OCI-LY1 (cell line): ENCODE measurements around the gene TRIL.

ENCODE experiments used
- H2AFZ ChIP-seq: fragments of 200-600 bp; sonication (generic), shearing (Covaris generic); 2 replicates; pipeline ENCODE4 v1.6.0; 2014; ENCODE audit warnings: antibody characterized with exemption, mild to moderate bottlenecking, low read length
- H3F3A ChIP-seq: fragments of 200-600 bp; sonication (generic), shearing (Covaris generic); 2 replicates; pipeline ENCODE4 v1.6.0; 2014; ENCODE audit warnings: mild to moderate bottlenecking, antibody characterized with exemption, low read length, moderate library complexity; ENCODE audit not compliant: insufficient read depth
- H3K27ac ChIP-seq: fragments of 200-600 bp; sonication (generic); 2 replicates; pipeline ENCODE4 v1.5.1; 2014; ENCODE audit warnings: low read length, mixed run types, mild to moderate bottlenecking, low read depth; ENCODE audit not compliant: poor library complexity, severe bottlenecking
- H3K27me3 ChIP-seq: fragments of 200-600 bp; sonication (generic); 2 replicates; pipeline ENCODE4 v1.6.0; 2014; ENCODE audit warnings: antibody characterized with exemption, mild to moderate bottlenecking, low read length, moderate library complexity; ENCODE audit not compliant: insufficient read depth
- H3K36me3 ChIP-seq: fragments of 200-600 bp; sonication (generic); 2 replicates; pipeline ENCODE4 v1.6.1; 2014; ENCODE audit warnings: mild to moderate bottlenecking, antibody characterized with exemption, low read length, moderate library complexity, mixed read lengths; ENCODE audit not compliant: insufficient read depth
- H3K4me1 ChIP-seq: fragments of 200-600 bp; sonication (generic); 2 replicates; pipeline ENCODE4 v1.5.1; 2014; ENCODE audit warnings: mild to moderate bottlenecking, low read length, moderate library complexity; ENCODE audit not compliant: insufficient read depth, severe bottlenecking
- H3K4me2 ChIP-seq: fragments of 200-600 bp; sonication (generic), shearing (Covaris generic); 2 replicates; pipeline ENCODE4 v1.6.1; 2014; ENCODE audit warnings: low read length
- H3K4me3 ChIP-seq: fragments of 200-600 bp; sonication (generic); 2 replicates; pipeline ENCODE4 v1.5.1; 2014; ENCODE audit warnings: low read length, low read depth, mild to moderate bottlenecking, mixed read lengths; ENCODE audit not compliant: poor library complexity, severe bottlenecking
- H3K79me2 ChIP-seq: fragments of 200-600 bp; shearing (Covaris generic); 2 replicates; pipeline ENCODE4 v1.6.1; 2016; ENCODE audit warnings: mixed run types, low read length, mixed read lengths; ENCODE audit not compliant: insufficient read depth
- H3K9ac ChIP-seq: fragments of 200-600 bp; sonication (generic), shearing (Covaris generic); 2 replicates; pipeline ENCODE4 v1.6.1; 2014; ENCODE audit warnings: mild to moderate bottlenecking, low read length, mixed read lengths
- H3K9me2 ChIP-seq: fragments of 200-600 bp; sonication (generic), shearing (Covaris generic); 2 replicates; pipeline ENCODE4 v1.6.1; 2014; ENCODE audit warnings: low read depth, mild to moderate bottlenecking, low read length, mixed read lengths
- H3K9me3 ChIP-seq: fragments of 200-600 bp; shearing (Covaris generic); 2 replicates; pipeline ENCODE4 v1.6.1; 2014; ENCODE audit warnings: low read length, mixed read lengths
- H4K20me1 ChIP-seq: fragments of 200-600 bp; sonication (generic), shearing (Covaris generic); 2 replicates; pipeline ENCODE4 v1.6.0; 2016; ENCODE audit warnings: mild to moderate bottlenecking, low read length; ENCODE audit not compliant: insufficient read depth
- CTCF ChIP-seq: fragments of 200-600 bp; sonication (generic), shearing (Covaris generic); IDR thresholded peaks from 2 replicates; pipeline ENCODE4 v1.5.1; 2017; ENCODE audit warnings: mild to moderate bottlenecking, antibody characterized with exemption, low read length, moderate library complexity, mixed read lengths
- EZH2 ChIP-seq: fragments of 200-600 bp; sonication (generic), shearing (Covaris generic); IDR thresholded peaks from 2 replicates; pipeline ENCODE4 v1.8.0; 2017; ENCODE audit warnings: borderline replicate concordance, mixed run types, mild to moderate bottlenecking, antibody characterized with exemption, low read length, moderate library complexity, mixed read lengths

The TRIL gene

GRCh38 chr7:28996836-28997235 lies 38.7 kb upstream of the TRIL start:
- Histone ChIP-seq H3K4me1 (no peaks in the 10 kb centered on the region), H2AFZ (no peak overlapping the region), H3K4me2 (no peak overlapping the region), H3K27ac (no peak overlapping the region), H3K79me2 (no peaks in the 10 kb centered on the region), H3K9me2 (no peaks in the 10 kb centered on the region), H3K9me3 (no peaks in the 10 kb centered on the region), H3K4me3 (no peak overlapping the region), H3K9ac (no peak overlapping the region), H3K36me3 (no peaks in the 10 kb centered on the region), H3K27me3 (no peaks in the 10 kb centered on the region), H4K20me1 (no peaks in the 10 kb centered on the region), H3F3A (no peaks in the 10 kb centered on the region)
- TF ChIP-seq CTCF: no peak
- TF ChIP-seq EZH2: no peak

DNA sequence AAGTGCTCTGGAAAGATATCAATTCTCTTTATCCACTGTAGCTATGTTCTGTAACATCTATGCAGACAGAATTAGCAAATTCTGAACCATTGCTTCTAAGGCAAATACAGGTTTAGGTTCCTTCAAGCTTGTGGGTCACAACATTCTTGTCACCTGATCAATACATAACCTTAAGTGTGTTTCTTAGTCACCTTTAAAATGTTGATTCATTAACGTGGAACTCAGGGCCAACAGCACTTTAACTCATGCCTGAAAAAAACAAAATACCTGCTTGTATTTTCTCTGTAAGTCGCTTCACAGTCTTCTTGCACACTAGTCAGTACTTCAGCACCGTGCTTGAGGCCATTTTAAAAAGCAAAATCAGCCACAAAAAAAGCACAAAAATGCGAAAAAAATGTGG lies 35.2 kb upstream of the TRIL start:
- Histone ChIP-seq H3K4me1 (no peaks in the 10 kb centered on the region), H3K9me3 (no peaks in the 10 kb centered on the region), H3K9ac (no peak overlapping the region), H3K9me2 (no peaks in the 10 kb centered on the region), H3K4me2 (no peak overlapping the region), H3K4me3 (no peak overlapping the region), H4K20me1 (no peaks in the 10 kb centered on the region), H2AFZ (no peak overlapping the region), H3F3A (no peaks in the 10 kb centered on the region), H3K36me3 (no peaks in the 10 kb centered on the region), H3K79me2 (no peaks in the 10 kb centered on the region), H3K27ac (no peak overlapping the region), H3K27me3 (no peaks in the 10 kb centered on the region)
- TF ChIP-seq CTCF: no peak
- TF ChIP-seq EZH2: no peak

DNA sequence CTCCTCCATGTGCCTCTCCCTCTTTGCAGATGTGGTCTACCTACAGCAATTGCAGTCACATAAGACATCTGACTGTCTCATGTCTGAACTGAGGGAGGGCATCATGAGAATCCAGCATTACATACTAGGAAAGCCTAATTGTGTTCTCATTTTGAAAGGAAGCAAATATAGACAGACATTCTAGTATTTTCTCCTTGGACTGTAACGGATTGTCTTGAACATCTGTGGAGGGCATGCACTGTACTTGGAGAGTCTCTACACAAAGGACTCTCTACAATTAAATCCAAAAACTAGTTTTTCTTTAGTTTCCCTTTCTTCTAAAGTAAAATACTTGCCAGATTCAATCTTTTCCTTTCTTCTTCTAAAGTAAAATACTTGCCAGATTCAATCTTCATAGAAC lies 34.7 kb upstream of the TRIL start:
- no peak overlapping the region for H2AFZ ChIP-seq
- no peaks in the 10 kb centered on the region for H3K79me2 ChIP-seq
- TF ChIP-seq CTCF: no peak
- no peak for TF ChIP-seq EZH2
- no peaks in the 10 kb centered on the region for H4K20me1 ChIP-seq
- H3K4me2 ChIP-seq: no peak overlapping the region
- H3K27ac ChIP-seq: no peak overlapping the region
- H3F3A ChIP-seq: no peaks in the 10 kb centered on the region
- H3K4me1 ChIP-seq: no peaks in the 10 kb centered on the region
- H3K4me3 ChIP-seq: no peak overlapping the region
- no peaks in the 10 kb centered on the region for H3K9me3 ChIP-seq
- H3K9me2 ChIP-seq: no peaks in the 10 kb centered on the region
- no peaks in the 10 kb centered on the region for H3K27me3 ChIP-seq
- H3K9ac ChIP-seq: no peak overlapping the region
- H3K36me3 ChIP-seq: no peaks in the 10 kb centered on the region
